ENCODE data around the gene PGA4. TPM values are rescaled to one million over a fixed set of nuclear protein-coding genes. Genes with fewer than 3 reads are reported as not detected.
"Not testable (repeated sequence)": the region's sequence is repeated elsewhere in the genome, so short reads cannot be mapped to it uniquely, and the experiment has no call there.

Gene PGA4
- total and polyA plus RNA-seq, 9 donors = 0.45 to 9.3 (median 1.4) TPM; not detected in 3

- WGBS, 3 donors = no CpG with 5 or more reads among the region's 3 CpGs
- H3K4me1 ChIP-seq (ENCODE audit: insufficient read depth); H3K4me3 ChIP-seq; DNase-seq; H3K27me3 ChIP-seq; H3K27ac ChIP-seq; H3K36me3 ChIP-seq; intact Hi-C loops (cut with DNase I); H3K9me3 ChIP-seq: not testable (repeated sequence)
Observed at GRCh38 chr11:61213711-61214324, 8.3 kb upstream of the PGA4 start.

DNA sequence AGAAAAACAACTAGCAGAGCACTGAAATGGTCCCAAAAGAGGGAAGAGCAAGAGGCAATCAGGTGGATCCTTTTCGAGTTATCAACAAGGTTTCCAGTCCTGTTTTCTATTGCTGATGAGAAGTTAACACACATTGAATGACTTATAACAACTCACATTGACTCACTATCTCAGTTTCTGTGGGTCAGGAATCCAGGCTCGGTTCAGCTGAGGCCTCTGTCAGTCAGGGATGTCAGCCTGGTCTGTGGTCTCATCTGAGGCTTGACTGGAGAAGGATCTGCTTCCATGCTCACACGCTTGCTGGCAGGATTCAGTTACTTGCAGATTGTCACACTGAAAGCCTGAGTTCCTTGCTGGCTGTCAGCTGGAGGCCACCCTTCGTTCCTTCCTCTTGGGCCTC, 3.8 kb upstream of the PGA4 start:
- intact Hi-C loops (cut with DNase I); DNase-seq: not testable (repeated sequence)
- WGBS, 3 donors = no CpG with 5 or more reads among the region's 4 CpGs

GRCh38 chr11:61219016-61219415, 3.1 kb upstream of the PGA4 start:
- H3K4me3 ChIP-seq; H3K9me3 ChIP-seq; H3K27me3 ChIP-seq; H3K36me3 ChIP-seq; DNase-seq; H3K27ac ChIP-seq; H3K4me1 ChIP-seq (ENCODE audit: insufficient read depth); intact Hi-C loops (cut with DNase I): not testable (repeated sequence)
- WGBS, 3 donors = 80 to 89% (median 88%) methylated on average over 5 of the region's 5 CpGs

More for the DNA sequence above, 3.8 kb upstream of the PGA4 start:
- not testable (repeated sequence) for H3K9me3 ChIP-seq; H3K27me3 ChIP-seq; H3K36me3 ChIP-seq; H3K27ac ChIP-seq; H3K4me3 ChIP-seq; H3K4me1 ChIP-seq (ENCODE audit: insufficient read depth)

DNA sequence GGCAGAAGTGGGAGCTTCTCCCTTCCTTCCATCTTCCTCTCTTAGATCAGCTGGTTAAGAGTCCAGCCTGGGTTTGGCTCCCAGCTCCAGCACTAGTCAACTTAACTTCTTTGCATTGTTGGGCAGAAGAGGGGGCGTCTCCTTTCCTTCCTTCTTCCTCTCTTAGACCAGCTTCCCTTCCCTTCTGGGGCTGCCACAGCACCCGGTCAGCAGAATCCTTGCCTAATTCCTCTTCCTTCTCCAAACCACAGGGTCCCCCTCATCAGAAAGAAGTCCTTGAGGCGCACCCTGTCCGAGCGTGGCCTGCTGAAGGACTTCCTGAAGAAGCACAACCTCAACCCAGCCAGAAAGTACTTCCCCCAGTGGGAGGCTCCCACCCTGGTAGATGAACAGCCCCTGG, 545 bp downstream of the PGA4 start:
- no CpG with 5 or more reads among the region's 5 CpGs for WGBS, 3 donors
- H3K4me3 ChIP-seq; H3K4me1 ChIP-seq (ENCODE audit: insufficient read depth); DNase-seq; H3K36me3 ChIP-seq; H3K27me3 ChIP-seq; H3K27ac ChIP-seq; intact Hi-C loops (cut with DNase I); H3K9me3 ChIP-seq: not testable (repeated sequence)

- H3K27ac ChIP-seq; H3K4me1 ChIP-seq (ENCODE audit: insufficient read depth); DNase-seq; H3K4me3 ChIP-seq; intact Hi-C loops (cut with DNase I); H3K9me3 ChIP-seq; H3K36me3 ChIP-seq; H3K27me3 ChIP-seq: not testable (repeated sequence)
- no CpG with 5 or more reads among the region's 10 CpGs for WGBS, 3 donors
Observed at GRCh38 chr11:61226457-61227137, 4.5 kb downstream of the PGA4 start.

DNA sequence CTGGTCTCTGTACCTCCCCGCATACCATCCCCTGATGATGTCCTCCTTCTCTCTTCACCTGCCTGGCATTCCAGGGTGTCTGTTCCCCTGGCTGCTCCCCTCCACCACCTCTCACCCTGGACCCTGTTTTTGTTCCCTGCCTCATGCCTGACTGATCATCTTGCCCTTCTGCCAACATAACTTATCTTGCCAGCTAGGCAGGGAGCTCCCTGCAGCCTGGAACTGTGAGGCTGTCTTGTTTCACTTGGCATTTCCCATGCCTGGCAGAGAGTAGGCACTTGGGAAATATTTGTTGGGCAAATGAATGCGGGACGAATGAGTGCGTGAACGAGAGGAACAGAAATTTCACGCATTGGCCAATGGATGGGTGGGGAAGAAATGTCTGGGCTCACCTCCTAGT, 7.3 kb downstream of the PGA4 start:
- H3K9me3 ChIP-seq; H3K36me3 ChIP-seq; H3K27ac ChIP-seq; H3K27me3 ChIP-seq; DNase-seq; intact Hi-C loops (cut with DNase I); H3K4me1 ChIP-seq (ENCODE audit: insufficient read depth); H3K4me3 ChIP-seq: not testable (repeated sequence)
- WGBS, 3 donors = no CpG with 5 or more reads among the region's 6 CpGs

GRCh38 chr11:61231033-61231432, 8.9 kb downstream of the PGA4 start:
- H3K4me3 ChIP-seq; H3K9me3 ChIP-seq; H3K27ac ChIP-seq; intact Hi-C loops (cut with DNase I); H3K4me1 ChIP-seq (ENCODE audit: insufficient read depth); DNase-seq; H3K27me3 ChIP-seq; H3K36me3 ChIP-seq: not testable (repeated sequence)
- WGBS, 3 donors = no CpG with 5 or more reads among the region's 15 CpGs

GRCh38 chr11:61231585-61231984, 9.4 kb downstream of the PGA4 start:
- H3K4me3 ChIP-seq; intact Hi-C loops (cut with DNase I); H3K9me3 ChIP-seq; H3K27ac ChIP-seq; H3K36me3 ChIP-seq; H3K27me3 ChIP-seq; H3K4me1 ChIP-seq (ENCODE audit: insufficient read depth); DNase-seq: not testable (repeated sequence)
- no CpG with 5 or more reads among the region's 5 CpGs for WGBS, 3 donors

- intact Hi-C loops (cut with DNase I); DNase-seq; H3K4me1 ChIP-seq (ENCODE audit: insufficient read depth); H3K36me3 ChIP-seq; H3K27me3 ChIP-seq; H3K27ac ChIP-seq; H3K9me3 ChIP-seq; H3K4me3 ChIP-seq: not testable (repeated sequence)
- WGBS, 3 donors = no CpG with 5 or more reads among the region's 3 CpGs
Observed at GRCh38 chr11:61232548-61233145, 10.5 kb downstream of the PGA4 start.

DNA sequence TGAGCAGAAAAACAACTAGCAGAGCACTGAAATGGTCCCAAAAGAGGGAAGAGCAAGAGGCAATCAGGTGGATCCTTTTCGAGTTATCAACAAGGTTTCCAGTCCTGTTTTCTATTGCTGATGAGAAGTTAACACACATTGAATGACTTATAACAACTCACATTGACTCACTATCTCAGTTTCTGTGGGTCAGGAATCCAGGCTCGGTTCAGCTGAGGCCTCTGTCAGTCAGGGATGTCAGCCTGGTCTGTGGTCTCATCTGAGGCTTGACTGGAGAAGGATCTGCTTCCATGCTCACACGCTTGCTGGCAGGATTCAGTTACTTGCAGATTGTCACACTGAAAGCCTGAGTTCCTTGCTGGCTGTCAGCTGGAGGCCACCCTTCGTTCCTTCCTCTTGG, 15.0 kb downstream of the PGA4 start:
- H3K27ac ChIP-seq; DNase-seq; H3K9me3 ChIP-seq; intact Hi-C loops (cut with DNase I); H3K4me1 ChIP-seq (ENCODE audit: insufficient read depth); H3K27me3 ChIP-seq; H3K4me3 ChIP-seq; H3K36me3 ChIP-seq: not testable (repeated sequence)
- WGBS, 3 donors = no CpG with 5 or more reads among the region's 4 CpGs

- DNase-seq; H3K4me1 ChIP-seq (ENCODE audit: insufficient read depth); H3K27ac ChIP-seq; H3K27me3 ChIP-seq; H3K4me3 ChIP-seq; intact Hi-C loops (cut with DNase I); H3K36me3 ChIP-seq; H3K9me3 ChIP-seq: not testable (repeated sequence)
- 61 to 68% (median 65%) methylated on average over 8 of the region's 8 CpGs for WGBS, 3 donors
Observed at GRCh38 chr11:61240288-61240687, 18.1 kb downstream of the PGA4 start.

DNA sequence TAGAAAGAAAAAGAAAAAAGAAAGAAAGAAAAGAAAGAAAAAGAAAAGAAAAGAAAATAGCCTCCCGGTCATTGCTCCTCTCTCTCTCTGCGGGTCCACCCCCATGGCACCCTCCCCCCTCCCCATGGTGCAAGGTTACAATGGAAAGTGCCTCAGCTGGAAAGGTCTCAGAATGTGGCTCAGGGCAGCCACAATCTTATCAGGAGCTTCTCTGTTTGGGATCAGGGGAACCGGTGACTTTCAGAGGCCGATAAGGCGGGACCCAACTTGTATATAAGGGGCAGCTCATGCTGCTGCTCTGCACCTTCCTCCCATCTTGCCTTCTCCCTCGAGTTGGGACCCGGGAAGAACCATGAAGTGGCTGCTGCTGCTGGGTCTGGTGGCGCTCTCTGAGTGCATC, 18.7 kb downstream of the PGA4 start, which contains the start of gene PGA5:
TSS of gene PGA5 (plus strand) at position 301 of the 400 bp plus-strand sequence. CDS start at position 353, 52 bp downstream.
- intact Hi-C loops (cut with DNase I); H3K4me3 ChIP-seq; H3K27ac ChIP-seq; DNase-seq; H3K27me3 ChIP-seq; H3K36me3 ChIP-seq; H3K4me1 ChIP-seq (ENCODE audit: insufficient read depth); H3K9me3 ChIP-seq: not testable (repeated sequence)
- WGBS, 3 donors = no CpG with 5 or more reads among the region's 8 CpGs

Data from ovary (tissue), 9 donors.